ENCODE results near the gene KIF3C.
"Not testable (repeated sequence)": the region's sequence is repeated elsewhere in the genome, so short reads cannot be mapped to it uniquely, and the experiment has no call there.

Gene KIF3C

DNA sequence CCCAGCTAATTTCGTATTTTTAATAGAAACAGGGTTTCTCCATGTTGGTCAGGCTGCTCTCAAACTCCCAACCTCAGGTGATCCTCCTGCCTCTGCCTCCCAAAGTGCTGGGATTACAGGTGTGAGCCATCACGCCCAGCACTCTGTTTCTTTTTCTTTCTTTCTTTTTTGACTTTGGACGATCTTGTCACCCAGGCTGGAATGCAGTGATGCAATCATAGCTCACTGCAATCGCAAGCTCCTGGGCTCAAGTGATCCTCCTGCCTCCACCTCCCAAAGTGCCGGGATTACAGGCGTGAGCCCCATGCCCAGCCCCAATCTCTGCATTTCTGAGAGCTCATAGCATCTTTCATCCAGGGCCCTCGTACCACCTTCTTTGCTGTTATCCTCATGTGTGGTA lies 17.1 kb upstream of the KIF3C start:
- not testable (repeated sequence) for DNase-seq (ENCODE audit: low read depth)

DNA sequence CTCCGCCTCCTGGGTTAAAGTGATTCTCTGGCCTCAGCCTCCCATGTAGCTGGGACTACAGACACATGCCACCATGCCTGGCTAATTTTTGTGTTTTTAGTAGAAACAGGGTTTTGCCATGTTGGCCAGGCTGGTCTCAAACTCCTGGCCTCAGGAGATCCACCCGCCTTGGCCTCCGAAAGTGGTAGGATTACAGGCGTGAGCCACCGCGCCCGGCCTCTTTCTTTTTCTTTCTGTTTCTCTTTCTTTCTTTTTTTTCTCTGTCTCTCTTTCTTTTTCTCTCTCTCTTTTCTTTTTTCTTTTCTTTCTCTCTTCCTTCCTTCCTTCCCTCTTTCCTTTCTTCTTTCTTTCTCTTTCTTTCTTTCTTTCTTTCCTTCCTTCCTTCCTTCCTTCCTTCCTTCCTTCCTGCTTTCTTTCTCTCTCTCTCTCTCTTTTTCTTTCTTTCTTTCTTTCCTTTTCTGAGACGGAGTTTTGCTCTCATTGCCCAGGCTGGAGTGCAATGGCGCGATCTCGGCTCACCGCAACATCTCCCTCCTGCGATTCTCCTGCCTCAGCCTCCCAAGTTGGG lies 16.6 kb upstream of the KIF3C start:
- not testable (repeated sequence) for DNase-seq (ENCODE audit: low read depth)

DNA sequence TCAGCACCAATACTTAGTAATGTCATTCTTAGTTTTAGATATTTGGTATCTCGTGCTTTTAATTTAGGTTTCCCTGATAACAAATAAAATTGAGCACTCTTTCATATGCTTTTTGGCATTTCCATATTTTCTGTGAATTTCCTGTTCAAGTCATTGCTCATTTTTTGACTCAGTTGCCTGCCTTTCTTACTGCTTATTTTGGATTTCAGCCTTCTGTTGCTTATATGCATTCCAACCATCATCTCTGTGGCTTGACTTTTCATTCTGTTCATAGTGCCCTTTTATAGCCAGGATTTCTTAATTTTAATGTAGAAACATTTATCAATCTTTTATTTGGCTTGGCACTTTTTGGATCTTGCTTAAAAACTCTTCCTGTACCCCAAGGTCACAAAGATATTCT lies 14.5 kb upstream of the KIF3C start:
- no peak for DNase-seq (ENCODE audit: low read depth)

DNA sequence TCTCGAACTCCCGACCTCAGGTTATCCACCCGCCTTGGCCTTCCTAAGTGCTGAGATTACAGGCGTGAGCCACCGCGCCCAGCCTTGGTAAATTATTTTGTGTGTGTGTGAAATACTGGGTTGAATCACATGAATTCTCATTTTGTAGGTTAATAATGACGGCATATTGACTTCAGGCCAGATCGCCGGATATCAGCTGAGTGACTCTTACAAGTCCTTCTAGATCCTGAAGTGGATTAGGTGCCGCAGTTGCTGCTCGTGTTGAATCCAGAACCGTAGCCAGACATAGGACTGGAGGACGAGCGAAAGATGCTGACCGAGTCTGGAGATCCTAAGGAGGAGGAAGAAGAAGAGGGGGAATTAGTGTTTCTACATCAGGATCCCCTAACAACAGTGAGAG lies 12.2 kb upstream of the KIF3C start:
- DNase-seq (ENCODE audit: low read depth), result no peak

DNA sequence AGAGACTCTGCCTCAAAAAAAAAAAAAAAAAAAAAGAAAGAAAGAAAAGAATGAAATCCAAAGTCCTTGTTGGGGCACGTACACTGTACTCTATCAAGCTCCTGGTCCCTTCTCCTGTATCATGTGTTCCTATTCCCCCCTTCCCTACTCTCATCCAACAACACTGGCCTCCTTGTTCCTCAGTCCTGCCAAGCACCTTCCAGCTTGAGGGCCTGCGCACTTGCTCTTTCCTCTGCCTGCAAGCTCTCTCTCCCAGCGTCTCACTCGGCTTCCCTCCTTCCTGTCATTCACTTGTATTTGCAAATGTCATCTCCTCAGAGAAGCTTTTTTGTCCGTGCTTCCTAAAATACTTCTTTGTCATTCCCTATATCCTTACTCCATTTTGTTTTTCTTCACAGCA lies 10.8 kb upstream of the KIF3C start:
- no peak for DNase-seq (ENCODE audit: low read depth)

DNA sequence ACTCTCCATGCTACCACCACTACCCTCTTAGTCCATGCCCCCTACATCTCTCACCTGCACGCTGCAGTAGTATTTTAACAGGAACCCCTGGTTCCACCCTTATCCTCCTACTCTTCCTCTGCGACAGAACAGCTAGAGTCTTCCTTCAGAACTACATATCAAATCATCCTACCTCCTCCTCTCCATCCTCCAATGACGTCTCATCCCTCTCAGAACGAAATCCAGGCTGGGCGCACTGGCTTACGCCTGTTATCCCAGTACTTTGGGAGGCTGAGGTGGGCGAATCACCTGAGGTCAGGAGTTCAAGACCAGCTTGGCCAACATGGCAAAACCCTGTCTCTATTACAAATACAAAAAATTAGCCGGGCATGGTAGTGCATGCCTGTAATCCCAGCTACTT lies 10.3 kb upstream of the KIF3C start:
- DNase-seq (ENCODE audit: low read depth), result no peak

DNA sequence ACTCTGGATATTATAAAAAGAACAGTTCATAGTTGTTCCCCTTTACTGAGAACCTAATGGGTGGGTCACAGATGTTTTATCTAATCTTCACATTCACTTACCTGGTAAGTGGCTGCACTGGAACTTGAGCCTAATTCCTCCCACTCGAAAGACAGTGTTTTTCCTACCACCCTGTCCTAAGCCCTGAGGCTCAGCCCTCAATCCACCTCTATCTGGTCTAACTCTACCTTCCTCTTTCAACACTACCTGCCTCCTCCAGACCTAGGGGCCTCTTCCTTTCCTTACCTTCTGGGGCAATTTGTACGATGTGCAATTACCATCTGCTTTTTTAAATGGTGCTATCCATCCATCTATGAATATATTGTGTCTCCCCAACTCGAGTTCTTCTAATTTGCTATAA lies 9.7 kb upstream of the KIF3C start:
- no peak for DNase-seq (ENCODE audit: low read depth)

DNA sequence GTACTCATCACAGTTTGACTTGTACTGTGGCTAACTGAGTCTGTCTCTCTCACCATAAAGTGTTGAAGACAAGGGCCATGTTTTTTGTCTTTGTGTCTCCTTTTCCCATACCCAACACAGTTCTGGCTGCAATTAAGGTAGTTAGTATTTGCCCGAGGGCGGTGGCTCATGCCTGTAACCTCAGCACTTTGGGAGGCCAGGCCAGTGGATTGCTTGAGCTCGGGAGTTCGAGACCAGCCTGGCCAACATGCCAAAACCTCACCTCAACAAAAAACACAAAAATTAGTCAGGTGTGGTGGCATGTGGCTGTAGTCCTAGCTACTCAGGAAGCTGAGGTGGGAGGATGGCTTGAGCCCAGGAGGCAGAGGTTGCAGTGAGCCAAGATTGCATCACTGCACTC lies 6.9 kb upstream of the KIF3C start:
- DNase-seq (ENCODE audit: low read depth), result no peak

DNA sequence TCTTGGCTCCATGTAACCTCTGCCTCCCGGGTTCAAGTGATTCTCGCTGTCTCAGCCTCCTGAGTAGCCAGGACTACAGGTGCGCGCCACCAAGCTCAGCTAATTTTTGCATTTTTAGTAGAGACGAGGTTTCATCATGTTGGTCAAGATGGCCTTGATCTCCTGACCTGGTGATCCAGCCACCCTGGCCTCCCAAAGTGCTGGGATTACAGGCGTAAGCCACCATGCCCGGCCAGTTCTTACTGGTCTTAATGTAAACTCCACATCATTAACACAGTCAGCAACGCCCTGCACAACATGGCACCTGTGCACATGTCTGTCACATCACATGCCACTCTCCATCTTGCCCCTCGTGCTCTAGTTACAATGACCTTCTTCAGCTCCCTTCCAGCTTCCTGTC lies 5.8 kb upstream of the KIF3C start:
- DNase-seq (ENCODE audit: low read depth), result no peak

DNA sequence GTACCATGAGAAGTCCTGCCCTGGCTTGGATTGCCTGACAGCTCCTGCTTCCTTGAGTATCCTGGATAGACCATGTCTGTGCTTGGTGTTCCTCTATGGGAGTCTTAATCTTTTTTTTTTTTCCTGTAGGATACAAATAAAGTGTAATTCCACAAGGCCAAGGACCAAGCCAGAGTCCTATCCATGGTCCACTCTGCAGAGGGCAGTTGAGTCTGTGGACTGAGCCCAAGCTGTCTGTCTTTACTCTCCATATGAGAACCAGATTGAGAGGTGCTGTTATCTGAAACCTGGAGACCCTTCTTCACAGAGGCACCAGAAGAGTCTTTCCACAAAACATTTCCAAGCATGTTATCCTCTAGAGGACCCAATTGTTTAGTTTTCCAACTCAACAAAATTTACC lies 1.4 kb upstream of the KIF3C start:
- DNase-seq (ENCODE audit: low read depth), result no peak

DNA sequence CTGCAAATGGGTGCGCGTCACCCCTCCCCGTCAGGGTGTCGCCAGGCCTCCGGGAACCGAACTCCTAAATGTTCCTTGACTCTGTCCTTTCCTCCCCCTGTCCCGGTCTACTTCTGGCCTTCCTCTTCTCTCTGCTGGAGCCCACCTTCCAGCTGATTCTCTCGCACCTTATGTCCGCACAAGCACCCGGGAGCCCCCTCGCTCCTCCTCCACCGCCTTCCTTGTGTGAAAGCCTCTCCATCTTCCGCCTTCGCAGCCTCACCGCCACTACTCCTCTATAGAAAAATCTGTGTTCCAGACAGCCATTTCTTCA lies 627 bp upstream of the KIF3C start:
- DNase-seq (ENCODE audit: low read depth), result no peak

DNA sequence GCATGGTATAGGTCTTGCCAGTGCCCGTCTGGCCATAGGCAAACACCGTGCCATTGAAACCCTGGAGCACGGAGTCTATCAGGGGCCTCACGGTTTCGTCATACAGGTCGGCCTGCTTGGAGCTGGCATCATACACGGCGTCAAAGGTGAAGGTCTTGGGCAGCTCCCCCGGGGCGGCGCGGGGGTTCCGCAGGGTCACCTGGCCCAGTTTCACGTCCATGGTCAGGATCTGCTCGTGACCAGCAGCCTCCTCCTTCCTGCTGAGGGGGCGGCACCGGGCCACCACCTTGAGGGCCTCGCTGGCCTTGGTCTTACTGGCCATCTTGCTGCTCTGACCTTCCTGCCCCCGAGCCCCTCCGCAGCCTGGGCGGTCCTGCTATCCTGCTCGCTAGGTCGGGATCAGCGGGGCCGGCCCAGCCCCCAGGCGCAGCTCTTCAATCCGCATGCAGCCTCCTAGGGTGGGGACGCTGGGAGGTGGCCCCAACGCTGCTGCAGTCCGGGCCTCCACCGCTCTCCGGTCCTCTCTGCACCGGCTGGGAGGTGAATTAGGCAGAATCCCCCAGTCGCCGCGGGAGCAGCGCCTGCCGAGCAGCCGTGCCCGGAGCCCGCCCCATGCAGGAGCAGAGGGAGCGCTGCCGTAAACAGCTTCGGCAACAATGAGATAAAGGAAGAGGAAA lies 563 bp downstream of the KIF3C start:
- DNase-seq (ENCODE audit: low read depth), result no peak

DNA sequence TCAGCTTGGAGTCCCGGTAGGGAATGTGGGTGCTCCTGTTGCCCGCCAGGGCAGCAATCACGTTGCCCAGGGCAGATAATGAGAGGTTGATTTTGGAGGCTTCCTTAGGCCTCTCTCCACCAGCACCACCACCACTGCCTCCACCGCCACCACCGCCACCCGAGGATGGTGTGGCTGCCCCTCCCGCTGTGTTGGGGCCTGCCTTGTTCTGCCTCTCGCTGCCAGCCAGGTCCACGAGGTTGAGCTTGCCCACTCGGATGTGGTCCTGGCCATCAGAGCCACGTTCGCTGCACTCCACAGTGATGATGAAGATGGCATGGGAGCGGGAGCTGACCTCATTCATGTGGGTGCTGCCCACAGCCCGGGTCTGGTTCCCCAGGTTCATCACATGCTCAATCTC lies 1.3 kb downstream of the KIF3C start:
- no peak for DNase-seq (ENCODE audit: low read depth)

DNA sequence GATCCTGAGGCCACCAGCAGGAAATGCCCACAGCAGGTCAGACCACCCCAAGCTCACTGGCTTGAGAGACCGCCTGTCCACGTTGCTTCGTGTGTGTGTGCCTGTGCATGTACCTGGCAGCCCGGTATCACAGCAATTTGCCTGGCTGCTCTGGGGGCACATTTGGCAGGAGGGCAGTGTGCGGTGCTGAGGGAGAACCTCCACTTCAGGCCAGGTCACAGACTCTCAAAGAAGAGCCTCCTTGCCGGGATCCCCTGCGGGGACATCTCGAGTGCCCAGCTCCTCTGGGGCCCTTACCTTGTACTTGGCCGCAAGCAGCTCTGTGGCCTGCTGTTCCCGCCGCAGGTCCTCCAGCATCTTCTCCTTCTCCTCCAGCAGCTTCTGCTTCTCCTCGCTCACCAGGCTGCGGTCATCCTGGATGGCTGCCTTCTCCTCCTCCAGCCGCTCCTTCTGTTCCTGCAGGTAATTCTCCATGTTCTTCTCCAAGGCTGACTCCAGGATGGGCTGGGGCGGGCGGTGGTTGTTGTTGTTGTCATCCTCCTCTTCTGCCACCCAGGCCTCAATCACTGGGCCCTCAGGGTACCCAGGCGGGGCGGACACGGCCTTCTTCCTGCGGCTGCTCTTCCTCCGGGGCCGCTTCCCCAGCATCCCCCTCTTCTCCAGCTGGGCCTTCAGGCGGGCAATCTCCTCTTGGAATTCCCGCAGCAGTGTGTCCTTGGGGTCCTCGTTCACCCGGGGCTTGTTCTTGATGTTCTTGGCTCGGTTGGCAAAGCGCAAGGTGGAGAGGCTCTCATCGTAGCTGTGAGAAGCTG lies 2.0 kb downstream of the KIF3C start:
- DNase-seq (ENCODE audit: low read depth), result no peak

DNA sequence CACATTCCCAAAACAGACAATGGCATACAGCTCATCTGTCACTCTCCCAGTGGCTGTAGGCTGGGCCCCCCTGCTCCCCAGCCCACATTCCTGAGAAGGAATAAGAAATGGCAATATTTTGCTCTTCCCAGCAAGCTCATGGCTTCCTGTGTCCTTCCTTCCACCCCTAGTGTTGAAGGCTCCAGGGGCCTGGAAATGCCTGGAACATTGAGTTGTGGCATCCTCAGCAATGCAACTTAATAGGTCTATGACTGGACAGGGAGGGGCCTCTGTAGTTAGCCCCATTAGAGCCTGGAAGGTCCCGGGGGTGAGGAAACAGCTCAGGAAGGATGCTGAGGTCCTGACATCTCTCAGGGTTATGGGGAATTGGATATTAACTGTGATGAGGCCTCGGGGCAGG lies 3.3 kb downstream of the KIF3C start:
- DNase-seq (ENCODE audit: low read depth), result no peak

DNA sequence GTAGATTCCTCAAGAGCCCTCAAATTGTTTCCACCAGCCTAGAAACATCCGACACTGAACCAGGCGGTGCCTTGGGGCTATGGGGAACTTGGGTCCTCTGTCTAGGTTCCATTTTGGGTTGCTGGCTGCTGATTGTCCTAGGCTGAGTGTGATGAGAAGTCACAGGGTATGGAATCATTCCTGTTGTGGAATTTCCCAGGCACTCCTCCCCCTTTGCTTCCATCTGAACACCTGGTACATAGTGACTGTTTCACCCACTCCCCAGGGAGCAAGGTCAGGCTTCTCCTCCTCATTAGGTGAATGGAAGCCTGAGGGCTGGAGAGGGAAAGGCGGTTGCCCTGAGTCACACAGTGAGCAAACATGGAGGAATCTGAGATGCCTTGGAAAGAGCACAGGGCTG lies 4.5 kb downstream of the KIF3C start:
- DNase-seq (ENCODE audit: low read depth), result no peak

DNA sequence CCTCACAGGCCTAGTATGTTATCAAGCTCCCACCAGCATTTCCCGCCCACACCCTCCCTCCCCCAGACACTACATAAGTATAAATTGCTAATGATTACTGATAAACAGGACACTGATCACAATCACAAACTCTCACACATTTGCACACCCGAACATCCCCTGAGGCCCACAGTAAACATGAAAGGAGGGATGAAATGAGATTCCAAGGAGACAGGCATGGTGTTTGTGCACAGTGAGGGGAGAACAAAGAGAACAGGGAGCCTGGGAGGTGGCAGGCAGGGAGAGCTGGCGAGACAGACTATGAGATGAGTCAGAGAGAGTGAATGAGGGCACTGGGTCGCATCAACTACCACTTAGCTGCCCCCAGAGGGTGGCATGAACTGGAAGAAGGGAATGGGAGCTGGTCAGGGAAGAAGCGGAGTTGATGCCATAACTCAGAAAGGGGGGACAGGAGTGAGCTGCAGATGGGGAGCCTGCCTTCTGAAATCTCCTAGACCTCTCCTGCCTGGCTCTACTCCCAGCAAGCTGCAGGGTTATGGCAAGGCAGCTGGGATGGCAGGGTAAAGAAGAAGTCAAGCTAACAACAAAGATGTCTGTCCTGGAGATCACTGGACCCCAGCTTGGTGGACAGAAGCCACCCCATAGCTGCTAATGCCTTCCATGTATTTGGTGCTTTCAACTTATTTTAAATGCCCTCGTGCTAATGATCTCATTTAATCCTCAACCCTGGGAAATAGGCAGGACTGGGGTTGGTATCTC lies 5.1 kb downstream of the KIF3C start:
- DNase-seq (ENCODE audit: low read depth), result no peak

DNA sequence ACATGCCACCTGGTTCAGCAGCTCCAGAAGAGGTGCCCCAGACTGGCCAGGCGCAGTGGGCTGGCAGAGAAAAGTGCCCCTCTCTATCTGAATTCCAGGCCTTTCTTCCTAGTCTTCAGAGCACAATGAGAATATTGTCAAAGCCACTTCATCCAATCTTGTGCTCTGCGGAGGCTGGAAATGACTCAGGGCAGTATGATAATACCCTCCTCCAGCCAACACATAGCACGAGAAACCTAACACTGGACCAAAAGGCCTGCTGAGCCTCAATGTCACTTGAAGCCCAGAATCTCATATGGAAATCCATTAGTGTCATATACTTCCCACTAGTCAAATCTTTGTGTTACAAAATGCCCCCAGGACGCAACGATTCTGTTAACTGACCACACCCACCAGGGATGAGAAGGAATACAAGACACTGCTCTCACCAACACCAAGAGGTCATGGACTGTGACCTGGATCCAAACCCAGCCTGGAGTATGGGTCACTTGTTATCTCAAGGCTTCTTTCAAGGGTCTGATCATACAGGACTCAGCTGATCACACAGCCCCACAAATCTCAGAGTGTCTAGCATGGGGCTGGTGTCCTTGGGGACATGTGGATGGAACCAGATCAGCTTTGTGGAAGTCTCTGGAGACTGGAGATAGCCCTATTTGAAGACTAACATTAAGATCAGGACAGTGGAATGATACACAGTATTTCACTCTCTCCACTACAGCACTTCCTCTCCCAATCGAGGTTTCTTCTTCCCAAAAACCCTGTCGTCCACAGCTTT lies 10.1 kb downstream of the KIF3C start:
- no peak for DNase-seq (ENCODE audit: low read depth)

DNA sequence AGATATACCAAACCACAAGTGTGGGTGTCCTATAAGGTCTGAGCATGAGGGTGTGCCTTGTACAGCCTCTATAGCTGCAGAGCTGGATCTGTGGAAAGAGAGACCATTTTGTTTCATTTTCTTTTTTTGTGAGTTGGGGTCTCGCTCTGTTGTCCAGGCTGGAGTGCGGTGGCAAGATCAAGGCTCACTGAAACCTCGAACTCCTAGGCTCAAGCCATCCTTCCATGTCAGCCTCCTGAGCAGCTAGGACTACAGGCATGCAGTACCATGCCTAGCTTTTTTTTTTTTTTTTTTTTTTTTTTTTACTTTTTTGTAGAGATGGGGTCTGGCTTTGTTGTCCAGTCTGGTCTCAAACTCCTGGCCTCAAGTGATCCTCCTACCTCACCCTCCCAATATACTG lies 10.7 kb downstream of the KIF3C start:
- DNase-seq (ENCODE audit: low read depth), result no peak

DNA sequence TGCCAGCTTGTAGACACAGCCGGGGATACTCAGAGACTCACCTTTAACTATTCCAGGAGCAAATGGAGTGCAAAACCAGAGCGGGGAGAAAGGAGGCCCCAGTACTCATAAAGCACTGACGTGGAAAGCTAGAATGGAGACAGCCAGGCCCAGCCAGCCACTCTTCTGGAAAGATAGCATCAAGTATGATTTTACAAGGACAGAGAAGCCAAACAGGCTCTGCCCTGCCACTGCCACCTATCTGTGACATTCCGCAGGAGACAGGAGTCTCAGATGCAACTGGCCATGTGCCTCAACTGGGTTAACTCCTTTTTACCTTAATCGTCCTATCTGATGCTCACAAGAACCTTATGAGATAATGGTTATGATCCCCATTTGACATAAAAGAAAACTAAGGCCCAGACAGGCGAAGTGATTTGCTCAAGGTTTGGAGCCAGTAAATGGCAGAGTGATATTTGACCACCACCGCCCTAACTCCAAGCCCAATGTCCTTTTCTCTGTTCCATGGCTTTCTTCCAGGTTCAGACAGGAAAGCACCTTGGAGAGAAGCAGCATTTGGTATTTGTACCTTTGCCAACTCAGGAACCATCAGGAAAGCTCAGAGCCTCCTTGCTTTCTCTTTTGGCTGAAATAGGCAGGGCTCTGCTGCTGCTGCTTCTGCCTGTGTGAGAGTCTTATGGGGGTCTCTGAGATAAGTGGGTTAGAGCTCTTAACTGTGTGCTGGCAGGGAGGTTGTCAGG lies 15.6 kb downstream of the KIF3C start:
- DNase-seq (ENCODE audit: low read depth), result no peak

DNA sequence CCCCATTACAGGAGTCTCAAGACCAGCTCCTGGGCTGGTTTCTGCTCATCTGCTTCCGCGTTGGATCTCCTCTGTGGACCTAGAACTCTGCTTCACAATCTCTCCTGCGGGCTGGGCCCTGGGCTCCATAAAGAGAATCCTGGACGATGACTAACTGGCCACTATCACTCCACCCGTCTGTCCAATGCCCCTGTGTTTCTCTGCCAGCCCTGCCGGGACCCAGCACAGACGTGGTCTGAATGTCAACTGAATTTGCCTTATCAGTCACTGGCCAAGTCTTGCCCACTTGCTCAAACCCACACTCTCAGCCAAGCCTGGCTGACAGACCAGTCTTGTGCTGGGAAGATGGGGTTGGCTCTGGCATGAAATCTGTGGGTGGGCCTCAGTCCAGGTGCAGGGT lies 17.4 kb downstream of the KIF3C start:
- DNase-seq (ENCODE audit: low read depth), result no peak

DNA sequence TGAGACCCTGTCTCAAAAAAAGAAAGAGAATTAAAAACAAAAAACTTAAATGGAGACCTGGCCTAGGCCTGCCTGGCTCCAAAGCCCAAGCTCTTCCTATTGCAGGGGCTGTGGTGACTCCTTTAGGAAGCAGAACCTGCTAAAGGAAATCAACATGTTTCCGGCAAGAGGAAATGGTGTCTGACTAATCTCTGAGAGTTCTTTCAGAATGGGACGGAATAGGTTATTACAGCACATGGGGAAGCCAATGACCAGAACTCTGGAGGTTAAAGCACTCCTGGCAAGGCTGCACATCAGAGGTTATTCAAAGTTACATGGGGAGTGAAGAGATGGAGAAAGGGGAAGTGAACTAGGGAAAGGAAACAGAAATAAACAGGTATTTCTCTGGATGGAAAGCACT lies 21.4 kb downstream of the KIF3C start:
- no peak for DNase-seq (ENCODE audit: low read depth)

All from stimulated activated CD4-positive, alpha-beta T cell treated with anti-CD3 and anti-CD28 coated beads, Interleukin-2, amount 100 ng/mL, for 4 hours (primary cell).